ENCODE results near the gene PRSS50.

- no peak for TF ChIP-seq CTCF (IDR thresholded peaks at IDR 0.05)
- no peak for TF ChIP-seq POLR2A (IDR thresholded peaks at IDR 0.05)
- TF ChIP-seq POLR2AphosphoS5 (IDR thresholded peaks at IDR 0.05): no peak
- no peak for TF ChIP-seq EP300 (IDR thresholded peaks at IDR 0.05)
Measured at GRCh38 chr3:46708401-46709156, 9.1 kb downstream of the PRSS50 start.

Data from sigmoid colon (tissue), 4 donors.